GM12874 (cell line): Measurements from ENCODE around the gene AFF4.

Experiments
- TF ChIP-seq, protein P1 (sequence below): IDR thresholded peaks from 2 replicates; pipeline ENCODE4 v1.5.1; 2011; ENCODE audit warnings: low read depth, mild to moderate bottlenecking, control low read depth, low read length, moderate library complexity; ENCODE audit not compliant: insufficient read depth

AFF4 gene

DNA sequence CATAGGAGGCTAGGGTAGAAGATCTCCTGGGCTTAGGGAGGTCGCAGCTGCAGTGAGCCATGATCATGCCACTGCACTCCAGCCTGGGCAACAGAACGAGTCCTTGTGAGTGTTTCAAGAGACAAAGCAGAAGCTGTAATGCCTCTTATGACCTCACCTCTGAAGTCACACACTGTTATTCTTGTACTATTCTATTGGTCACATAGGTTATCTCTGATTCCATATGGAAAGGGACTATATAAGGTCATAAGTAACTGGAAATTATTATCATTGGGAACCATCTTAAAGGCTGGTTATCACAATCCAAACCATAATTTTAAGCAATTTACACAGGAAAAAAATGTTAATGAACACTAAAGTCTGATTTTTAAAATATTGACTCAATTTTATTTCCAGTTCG lies 17.9 kb upstream of the AFF4 start:
- TF ChIP-seq, protein P1, sequence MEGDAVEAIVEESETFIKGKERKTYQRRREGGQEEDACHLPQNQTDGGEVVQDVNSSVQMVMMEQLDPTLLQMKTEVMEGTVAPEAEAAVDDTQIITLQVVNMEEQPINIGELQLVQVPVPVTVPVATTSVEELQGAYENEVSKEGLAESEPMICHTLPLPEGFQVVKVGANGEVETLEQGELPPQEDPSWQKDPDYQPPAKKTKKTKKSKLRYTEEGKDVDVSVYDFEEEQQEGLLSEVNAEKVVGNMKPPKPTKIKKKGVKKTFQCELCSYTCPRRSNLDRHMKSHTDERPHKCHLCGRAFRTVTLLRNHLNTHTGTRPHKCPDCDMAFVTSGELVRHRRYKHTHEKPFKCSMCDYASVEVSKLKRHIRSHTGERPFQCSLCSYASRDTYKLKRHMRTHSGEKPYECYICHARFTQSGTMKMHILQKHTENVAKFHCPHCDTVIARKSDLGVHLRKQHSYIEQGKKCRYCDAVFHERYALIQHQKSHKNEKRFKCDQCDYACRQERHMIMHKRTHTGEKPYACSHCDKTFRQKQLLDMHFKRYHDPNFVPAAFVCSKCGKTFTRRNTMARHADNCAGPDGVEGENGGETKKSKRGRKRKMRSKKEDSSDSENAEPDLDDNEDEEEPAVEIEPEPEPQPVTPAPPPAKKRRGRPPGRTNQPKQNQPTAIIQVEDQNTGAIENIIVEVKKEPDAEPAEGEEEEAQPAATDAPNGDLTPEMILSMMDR: no peak

DNA sequence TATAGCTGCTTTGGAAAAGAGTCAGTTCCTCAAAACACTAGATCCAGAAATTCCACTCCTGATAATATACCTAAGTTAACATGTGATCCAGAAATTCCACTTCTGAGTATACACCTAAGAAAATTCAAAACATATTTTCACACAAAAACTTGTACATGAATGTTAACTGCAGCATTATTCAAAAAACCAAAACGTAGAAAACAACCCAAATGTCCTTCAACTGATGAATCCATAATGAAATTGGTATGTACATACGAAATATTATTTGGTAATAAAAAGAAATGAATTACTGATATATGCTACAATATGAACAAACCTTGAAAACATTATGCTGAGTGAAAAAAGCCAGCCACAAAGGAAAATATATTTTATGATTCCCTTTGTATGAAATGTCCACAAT lies 16.5 kb upstream of the AFF4 start:
- TF ChIP-seq, protein P1: no peak

DNA sequence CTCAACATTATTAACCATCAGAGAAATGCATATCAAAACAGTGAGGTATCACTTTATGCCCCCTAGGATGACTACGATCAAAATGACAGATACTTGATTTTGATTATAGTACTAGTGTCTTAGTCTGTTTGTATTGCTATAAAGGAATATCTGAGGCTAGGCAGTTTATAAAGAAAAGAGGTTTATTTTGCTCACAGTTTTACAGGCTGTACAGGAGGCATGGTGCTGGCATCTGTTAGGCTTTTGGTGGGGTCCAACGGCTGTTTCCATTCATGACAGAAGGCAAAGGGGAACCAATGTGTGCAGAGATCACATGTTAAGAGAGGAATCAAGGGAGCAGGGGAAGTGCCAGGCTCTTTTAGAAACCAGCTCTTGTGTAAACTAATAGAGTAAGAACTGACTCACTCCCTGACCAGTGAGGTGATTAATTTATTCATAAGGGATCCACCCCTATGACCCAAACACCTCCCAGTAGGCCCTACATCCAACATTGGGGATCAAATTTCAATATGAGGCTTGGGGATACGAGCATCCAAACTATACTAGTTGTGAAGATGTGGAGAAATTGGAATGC lies 16.0 kb upstream of the AFF4 start:
- TF ChIP-seq, protein P1: no peak

DNA sequence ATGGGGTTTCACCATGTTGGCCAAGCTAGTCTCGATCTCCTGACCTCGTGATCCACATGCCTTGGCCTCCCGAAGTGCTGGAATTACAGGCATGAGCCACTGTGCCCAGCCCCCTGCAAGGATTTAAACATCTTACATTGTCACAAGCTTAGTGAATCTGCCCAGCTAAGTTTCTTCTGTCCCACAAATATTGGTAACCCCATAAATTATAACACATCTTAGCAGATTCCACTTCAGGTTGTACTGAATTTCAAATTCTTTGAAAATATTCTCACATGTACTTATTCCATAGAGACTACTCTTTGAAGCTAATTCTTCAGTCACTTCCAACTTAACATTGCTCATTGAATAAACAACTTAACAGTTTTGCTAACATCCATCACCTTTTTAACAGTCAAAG lies 13.4 kb upstream of the AFF4 start:
- TF ChIP-seq, protein P1: no peak

DNA sequence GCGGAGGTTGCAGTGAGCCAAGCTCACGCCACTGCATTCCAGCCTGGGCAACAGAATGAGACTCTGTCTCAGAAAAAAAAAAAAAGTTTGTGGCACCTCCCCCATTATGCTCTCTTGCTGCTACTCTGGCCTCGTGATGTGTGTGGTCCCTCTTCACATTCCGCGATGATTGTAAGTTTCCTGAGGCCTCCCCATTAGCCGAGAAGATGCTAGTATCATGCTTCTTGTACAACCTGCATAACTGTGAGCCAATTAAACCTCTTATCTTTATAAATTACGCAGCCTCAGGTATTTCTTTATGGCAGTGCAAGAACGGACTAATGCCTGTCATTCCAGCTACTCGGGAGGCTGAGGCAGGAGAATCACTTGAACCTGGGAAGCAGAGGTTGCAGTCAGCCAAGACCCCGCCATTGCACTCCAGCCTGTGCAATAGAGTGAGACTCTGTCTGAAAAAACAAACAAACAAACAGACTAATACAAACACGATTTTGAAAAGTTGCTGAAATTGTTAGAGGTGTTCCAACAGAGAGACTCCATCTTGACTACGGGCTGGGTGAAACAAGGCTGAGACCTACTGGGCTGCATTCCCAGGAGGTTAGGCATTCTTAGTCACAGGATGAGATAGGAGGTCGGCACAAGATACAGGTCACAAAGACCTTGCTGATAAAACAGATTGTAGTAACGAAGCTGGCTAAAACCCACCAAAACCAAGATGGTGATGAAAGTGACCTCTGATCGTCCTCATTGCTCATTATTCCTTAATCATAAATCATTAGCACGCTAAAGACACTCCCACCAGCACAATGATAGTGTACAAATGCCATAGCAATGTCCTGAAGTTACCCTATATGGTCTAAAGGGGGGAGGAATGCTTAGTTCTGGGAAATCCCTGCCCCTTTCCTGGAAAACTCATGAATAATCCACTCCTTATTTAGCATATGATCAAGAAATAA lies 8.3 kb upstream of the AFF4 start:
- TF ChIP-seq, protein P1: no peak

DNA sequence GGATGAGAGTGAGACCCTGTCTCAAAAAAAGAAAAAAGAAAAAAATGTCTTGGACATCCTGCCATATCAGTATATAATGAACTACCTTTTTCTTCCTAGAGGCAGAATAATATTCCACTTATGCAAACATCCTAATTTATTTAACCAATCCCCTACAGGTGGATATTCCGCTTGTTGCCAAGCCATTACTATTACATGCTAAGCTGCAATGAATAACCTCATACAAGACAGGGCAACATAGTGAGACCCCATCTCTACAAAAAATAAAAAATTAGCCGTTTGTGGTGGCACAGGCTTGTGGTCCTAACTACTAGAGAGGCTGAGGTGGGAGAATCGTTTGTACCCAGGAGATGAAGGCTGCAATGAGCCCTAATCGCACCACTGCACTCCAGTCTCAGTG lies 1.7 kb upstream of the AFF4 start:
- TF ChIP-seq, protein P1: no peak

DNA sequence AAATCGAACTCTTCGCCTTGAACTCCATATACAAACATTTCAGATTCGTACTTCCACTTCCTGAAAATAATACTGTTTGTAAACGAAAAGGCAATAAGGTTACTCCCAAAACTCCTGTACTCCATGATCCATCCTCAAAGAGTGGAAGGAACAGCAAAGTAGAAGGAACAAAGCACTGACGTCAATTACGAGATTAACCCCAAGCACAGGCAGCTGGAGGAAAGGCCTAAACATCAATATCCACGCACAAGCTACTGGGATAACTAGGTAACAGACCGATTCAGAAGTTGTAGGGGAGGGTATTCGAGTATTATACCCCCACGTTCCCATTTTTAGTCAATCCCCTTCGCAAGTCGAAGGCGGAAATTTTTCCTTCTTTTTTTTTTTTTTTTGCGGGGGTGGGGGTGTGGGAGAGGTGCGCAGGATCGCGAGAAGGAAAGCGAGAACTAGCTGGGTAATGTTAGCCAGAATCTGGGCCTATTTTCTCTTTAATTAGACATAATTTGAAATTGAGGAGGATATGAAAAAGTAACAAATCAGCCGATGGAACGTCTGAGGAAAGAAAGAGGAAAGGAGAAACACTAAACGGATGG lies 909 bp downstream of the AFF4 start:
- TF ChIP-seq, protein P1: no peak
